A673 (cell line): ENCODE measurements around the gene ENAM.
"Not testable (repeated sequence)": the region's sequence is repeated elsewhere in the genome, so short reads cannot be mapped to it uniquely, and the experiment has no call there.

Experiments used
- CTCF ChIP-seq: fragments of 300-800, 200-600 bp; sonication (generic); conservative IDR thresholded peaks from 2 replicates; pipeline ENCODE4 v1.5.1; 2017; ENCODE audit warnings: low read depth, mild to moderate bottlenecking, antibody characterized with exemption, low read length, moderate library complexity, mixed read lengths
- EZH2 ChIP-seq: fragments of 200-600 bp; sonication (generic); IDR thresholded peaks from 2 replicates; pipeline ENCODE4 v1.6.1; 2017; ENCODE audit warnings: borderline replicate concordance, low read depth, mild to moderate bottlenecking, mixed read lengths, antibody characterized with exemption, low read length; ENCODE audit not compliant: poor library complexity, severe bottlenecking

- not testable (repeated sequence) for TF ChIP-seq CTCF, EZH2
Measured at GRCh38 chr4:70694633-70695032, 66.1 kb downstream of the ENAM start.
